Cardiac septum (tissue), 1 donor: ENCODE measurements around the gene ZSWIM8. TPM values are rescaled to one million over a fixed set of nuclear protein-coding genes. Genes with fewer than 3 reads are reported as not detected.
"Not testable (repeated sequence)": the region's sequence is repeated elsewhere in the genome, so short reads cannot be mapped to it uniquely, and the experiment has no call there.

Experiments
- DNase-seq: peaks from one replicate; pipeline ENCODE4 v3.0.0-alpha.2; 2020; ENCODE audit warnings: low spot score
- intact Hi-C: fragments of 100-400 bp; cut with DNase I; formaldehyde crosslinking; loops from one replicate; pipeline ENCODE4 v1.14.0; 2022
- total RNA-seq: library from RNA; stranded (reverse); fragmentation: NEBNext Ultra II Directional; extraction: Animal tissue kit (Norgen Biotek cat#: 25700); gene quantifications from one replicate; pipeline ENCODE4 v1.2.1, GENCODE V29; 2021
- donor health status: DM: no; HTN: no; CAD: no.

The ZSWIM8 gene
- total RNA-seq, 1 donor from 2014 or later: 57.1 TPM

DNA sequence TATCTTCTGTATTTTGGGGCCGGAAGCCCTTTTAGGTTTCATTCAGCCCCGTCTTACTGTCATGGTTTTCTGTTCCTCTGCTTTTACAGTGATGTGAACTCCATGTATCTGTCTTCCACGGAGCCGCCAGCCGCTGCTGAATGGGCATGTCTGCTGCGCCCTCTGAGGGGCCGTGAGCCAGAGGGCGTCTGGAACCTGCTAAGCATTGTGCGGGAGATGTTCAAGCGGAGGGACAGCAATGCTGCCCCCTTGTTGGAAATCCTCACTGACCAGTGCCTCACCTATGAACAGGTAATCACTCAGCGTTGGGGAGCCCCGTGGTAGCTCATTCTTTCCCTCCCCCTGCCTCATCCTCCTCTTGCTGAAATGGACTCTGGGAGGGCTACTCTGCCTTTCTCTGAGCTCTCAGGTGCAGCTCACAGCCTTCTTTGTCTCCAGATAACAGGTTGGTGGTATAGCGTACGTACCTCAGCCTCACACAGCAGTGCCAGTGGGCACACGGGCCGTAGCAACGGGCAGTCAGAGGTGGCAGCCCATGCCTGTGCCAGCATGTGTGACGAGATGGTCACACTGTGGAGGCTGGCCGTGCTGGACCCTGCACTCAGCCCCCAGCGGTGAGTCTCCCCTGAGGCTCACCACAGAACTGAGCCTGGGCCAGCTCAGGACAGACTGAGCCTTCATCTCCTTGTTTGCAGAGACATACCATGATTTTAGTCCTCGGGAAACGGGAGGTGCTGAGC lies 5.7 kb downstream of the ZSWIM8 start:
- intact Hi-C loops: no loop called here
- DNase-seq: no peak

DNA sequence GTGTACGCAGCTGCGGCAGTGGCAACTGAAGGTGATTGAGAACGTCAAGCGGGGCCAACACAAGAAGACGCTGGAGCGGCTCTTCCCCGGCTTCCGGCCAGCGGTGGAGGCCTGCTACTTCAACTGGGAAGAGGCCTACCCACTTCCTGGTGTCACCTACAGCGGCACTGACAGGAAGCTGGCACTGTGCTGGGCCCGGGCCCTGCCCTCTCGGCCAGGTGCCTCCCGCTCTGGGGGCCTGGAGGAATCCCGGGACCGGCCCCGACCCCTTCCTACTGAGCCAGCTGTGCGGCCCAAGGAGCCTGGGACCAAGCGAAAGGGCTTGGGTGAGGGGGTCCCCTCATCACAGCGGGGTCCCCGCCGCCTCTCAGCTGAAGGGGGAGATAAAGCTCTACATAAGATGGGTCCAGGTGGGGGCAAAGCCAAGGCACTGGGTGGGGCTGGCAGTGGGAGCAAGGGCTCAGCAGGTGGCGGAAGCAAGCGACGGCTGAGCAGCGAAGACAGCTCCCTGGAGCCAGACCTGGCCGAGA lies 6.5 kb downstream of the ZSWIM8 start:
- intact Hi-C loops: no loop called here
- DNase-seq: no peak

GRCh38 chr10:73793456-73793855 lies 8.1 kb downstream of the ZSWIM8 start:
- intact Hi-C loops: no loop called here
- no peak for DNase-seq

DNA sequence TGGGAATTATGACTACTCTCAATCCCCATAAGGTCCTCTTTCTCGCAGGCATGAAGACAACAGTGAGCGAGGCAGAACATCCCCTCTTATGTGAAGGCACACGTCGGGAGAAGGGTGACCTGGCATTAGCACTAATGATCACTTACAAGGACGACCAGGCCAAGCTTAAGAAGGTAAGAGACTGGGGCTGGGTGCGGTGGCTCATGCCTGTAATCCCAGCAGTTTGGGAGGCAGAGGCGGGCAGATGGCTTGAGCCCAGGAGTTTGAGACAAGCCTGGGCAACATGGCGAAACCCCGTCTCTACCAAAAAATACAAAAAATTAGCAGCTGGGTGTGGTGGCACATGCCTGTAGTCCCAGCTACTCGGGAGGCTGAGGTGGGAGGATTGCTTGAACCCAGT lies 10.1 kb downstream of the ZSWIM8 start:
- intact Hi-C loops, DNase-seq: not testable (repeated sequence)

- intact Hi-C loops, DNase-seq: not testable (repeated sequence)
These were observed 10.6 kb downstream of the ZSWIM8 start for GRCh38 chr10:73796035-73796434.

DNA sequence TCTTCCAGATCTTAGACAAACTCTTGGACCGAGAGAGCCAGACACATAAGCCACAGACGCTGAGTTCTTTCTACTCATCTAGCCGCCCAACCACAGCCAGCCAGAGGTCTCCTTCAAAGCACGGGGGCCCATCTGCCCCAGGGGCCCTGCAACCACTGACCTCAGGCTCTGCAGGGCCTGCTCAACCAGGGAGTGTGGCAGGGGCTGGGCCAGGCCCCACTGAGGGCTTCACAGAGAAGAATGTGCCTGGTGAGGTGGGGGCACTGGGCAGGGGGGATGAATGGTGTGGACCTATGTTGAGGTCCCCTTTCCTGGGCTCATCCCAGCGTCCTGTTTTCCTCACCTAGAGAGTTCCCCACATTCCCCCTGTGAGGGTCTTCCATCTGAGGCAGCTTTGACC lies 11.4 kb downstream of the ZSWIM8 start:
- no peak for DNase-seq
- intact Hi-C loops: no loop called here

DNA sequence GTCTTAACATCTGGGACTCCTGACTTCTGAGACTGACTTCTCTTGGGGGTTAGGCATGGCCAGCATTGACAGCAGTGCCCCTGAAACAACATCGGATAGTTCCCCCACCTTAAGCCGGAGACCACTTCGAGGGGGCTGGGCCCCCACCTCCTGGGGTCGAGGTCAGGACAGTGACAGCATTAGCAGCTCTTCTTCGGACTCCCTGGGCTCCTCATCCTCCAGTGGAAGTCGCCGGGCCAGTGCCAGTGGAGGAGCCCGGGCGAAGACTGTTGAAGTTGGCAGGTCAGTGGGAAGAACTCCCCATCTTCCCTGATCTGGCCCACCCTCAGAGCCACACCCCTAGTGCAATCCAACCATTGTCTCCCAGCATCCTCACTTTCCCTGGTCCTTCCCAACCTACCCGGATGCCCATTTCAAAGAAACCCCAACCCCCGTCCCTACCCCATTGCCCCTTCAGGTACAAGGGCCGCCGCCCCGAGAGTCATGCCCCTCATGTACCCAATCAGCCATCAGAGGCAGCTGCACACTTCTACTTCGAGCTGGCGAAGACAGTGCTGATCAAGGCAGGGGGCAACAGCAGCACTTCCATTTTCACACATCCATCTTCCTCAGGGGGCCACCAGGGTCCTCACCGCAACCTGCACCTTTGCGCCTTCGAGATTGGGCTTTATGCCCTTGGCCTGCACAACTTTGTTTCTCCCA lies 12.1 kb downstream of the ZSWIM8 start:
- DNase-seq: no peak

GRCh38 chr10:73798087-73798486 lies 12.7 kb downstream of the ZSWIM8 start:
- intact Hi-C loops: no loop called here
- DNase-seq: no peak

More for the DNA sequence above, 12.1 kb downstream of the ZSWIM8 start:
- intact Hi-C loops: no loop called here

- intact Hi-C loops: no loop called here
- DNase-seq: no peak
These were observed 13.6 kb downstream of the ZSWIM8 start for GRCh38 chr10:73798927-73799560.

- intact Hi-C loops: no loop called here
- no peak for DNase-seq
These were observed 14.6 kb downstream of the ZSWIM8 start for GRCh38 chr10:73799899-73800559.

- intact Hi-C loops: no loop called here
- no peak for DNase-seq
These were observed 15.3 kb downstream of the ZSWIM8 start for GRCh38 chr10:73800560-73801252.

GRCh38 chr10:73801253-73801590 lies 15.8 kb downstream of the ZSWIM8 start:
- no peak for DNase-seq
- intact Hi-C loops: no loop called here

GRCh38 chr10:73802276-73802991 lies 17.0 kb downstream of the ZSWIM8 start:
- no peak for DNase-seq
- intact Hi-C loops: no loop called here

DNA sequence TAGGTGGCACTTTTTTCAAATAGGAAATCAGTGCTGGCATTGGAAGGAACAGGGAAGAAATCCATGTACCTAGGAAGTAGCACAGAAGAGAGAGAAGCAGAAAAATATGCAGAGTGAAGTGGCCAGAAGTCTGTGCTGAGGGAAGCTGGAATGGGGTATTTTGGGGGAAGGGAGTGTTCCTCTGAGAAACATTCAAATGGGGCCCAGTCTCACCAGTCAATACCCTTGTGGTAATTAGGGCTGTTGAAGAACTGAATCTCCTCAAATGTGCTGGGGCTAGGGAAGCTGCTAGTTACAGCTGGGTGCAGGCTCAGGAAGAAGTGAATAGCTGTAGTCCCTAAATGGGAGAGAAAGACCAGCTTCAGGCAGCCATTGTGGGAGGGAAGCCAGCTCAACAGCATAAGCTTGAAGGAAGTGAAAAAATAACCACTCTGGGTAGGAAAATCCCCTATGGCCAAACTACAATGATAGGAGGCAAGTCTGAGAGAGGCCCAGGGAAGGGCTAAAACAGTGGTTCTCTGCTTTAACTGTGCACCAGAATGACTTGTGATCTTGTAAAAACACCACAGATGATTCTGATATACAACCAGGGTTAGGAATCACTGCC lies 18.4 kb downstream of the ZSWIM8 start:
- intact Hi-C loops: no loop called here
- DNase-seq: no peak

- DNase-seq: no peak
- intact Hi-C loops: no loop called here
These were observed 21.0 kb downstream of the ZSWIM8 start for GRCh38 chr10:73806176-73806950.

DNA sequence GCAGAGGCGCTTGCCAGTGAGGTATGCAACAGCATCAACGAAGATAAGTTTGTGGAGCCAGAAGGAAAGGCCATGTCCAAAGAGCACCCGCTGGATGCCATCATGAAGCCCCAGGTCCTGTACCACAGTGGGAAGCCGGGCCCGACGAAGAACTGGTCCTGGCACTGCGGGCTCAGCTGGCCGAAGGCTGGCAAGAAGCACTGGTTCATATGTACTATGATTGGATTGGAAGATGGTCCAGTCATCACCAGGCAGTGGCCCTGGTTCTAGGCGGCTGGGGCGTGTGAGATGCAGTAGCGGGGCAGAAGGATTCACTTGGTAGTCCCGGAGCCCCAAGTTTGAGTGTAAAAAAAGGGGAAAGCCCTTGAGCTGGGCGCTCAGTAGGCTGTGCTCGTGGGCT lies 22.1 kb downstream of the ZSWIM8 start:
- intact Hi-C loops: no loop called here
- no peak for DNase-seq

DNA sequence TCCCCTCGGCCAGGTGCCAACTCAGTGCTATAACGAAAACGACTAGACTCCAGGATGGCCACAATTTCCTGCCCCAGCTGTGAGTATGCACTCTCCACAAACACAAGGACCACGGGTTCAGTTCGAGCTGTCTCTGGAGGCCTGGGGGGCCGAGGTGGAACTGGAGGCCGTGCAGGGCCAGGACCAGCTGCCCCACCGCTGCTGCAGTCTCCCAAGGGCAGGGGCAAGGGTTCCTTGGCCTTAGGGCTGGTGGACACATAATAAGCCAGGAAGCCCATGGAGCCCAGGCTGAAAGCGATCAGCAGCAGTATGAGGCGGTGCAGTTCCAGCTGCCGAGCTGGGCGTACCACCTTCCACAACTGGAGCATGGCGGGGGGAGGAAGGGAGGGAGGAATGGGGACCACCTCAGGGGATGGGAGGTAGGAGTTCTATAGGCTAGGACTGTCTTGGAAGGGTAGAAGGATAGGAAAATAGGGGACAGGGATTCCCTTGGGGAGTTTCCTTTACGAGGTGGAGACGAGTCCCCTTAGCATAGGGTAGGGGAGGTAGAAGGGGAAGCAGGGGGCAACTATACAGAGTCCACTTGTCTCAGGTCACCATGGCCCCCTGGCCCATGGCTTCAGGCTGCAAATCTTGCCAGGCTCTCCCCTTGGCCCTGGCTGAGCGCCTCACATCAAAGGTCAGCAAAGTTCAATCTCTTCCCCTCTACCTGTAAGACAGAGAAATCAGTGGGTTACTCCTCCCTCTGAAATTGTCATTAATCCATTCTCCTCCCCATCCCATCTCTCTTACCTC lies 22.8 kb downstream of the ZSWIM8 start:
- intact Hi-C loops: no loop called here
- no peak for DNase-seq
